ENCODE measurements around the gene ACO2. TPM values are rescaled to one million over a fixed set of nuclear protein-coding genes. Genes with fewer than 3 reads are reported as not detected.

Gene ACO2
- total and polyA plus RNA-seq, 10 of the 15 experiments (the other 5 are each of a cell fraction or from before 2014, with no cell fraction given), result 21.4 to 214 (median 88.5) TPM

GRCh38 chr22:41528938-41529561 is 60.1 kb downstream of the ACO2 start (continued):
- TF ChIP-seq, protein P1, sequence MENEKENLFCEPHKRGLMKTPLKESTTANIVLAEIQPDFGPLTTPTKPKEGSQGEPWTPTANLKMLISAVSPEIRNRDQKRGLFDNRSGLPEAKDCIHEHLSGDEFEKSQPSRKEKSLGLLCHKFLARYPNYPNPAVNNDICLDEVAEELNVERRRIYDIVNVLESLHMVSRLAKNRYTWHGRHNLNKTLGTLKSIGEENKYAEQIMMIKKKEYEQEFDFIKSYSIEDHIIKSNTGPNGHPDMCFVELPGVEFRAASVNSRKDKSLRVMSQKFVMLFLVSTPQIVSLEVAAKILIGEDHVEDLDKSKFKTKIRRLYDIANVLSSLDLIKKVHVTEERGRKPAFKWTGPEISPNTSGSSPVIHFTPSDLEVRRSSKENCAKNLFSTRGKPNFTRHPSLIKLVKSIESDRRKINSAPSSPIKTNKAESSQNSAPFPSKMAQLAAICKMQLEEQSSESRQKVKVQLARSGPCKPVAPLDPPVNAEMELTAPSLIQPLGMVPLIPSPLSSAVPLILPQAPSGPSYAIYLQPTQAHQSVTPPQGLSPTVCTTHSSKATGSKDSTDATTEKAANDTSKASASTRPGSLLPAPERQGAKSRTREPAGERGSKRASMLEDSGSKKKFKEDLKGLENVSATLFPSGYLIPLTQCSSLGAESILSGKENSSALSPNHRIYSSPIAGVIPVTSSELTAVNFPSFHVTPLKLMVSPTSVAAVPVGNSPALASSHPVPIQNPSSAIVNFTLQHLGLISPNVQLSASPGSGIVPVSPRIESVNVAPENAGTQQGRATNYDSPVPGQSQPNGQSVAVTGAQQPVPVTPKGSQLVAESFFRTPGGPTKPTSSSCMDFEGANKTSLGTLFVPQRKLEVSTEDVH (IDR thresholded peaks at IDR 0.05; ENCODE audit: low read depth, partially characterized antibody), result no peak

GRCh38 chr22:41530890-41531714 is 62.2 kb downstream of the ACO2 start:
- Histone ChIP-seq H3K79me2 (ENCODE audit: control insufficient read depth, insufficient read depth, low read length) (no peaks in the 10 kb centered on the region), H3K4me1 (ENCODE audit: control insufficient read depth, insufficient read depth, low read length) (no peaks in the 10 kb centered on the region), H2AFZ (ENCODE audit: control insufficient read depth, low read depth, low read length) (no peak overlapping the region), H4K20me1 (ENCODE audit: control insufficient read depth, insufficient read depth) (no peaks in the 10 kb centered on the region; the same call in 1 of the 2 replicates), H3K9ac (ENCODE audit: control insufficient read depth, insufficient read depth, low read length) (no peak overlapping the region), H3K36me3 (ENCODE audit: control insufficient read depth in 2 of 2, insufficient read depth in 2 of 2, low read length in 1 of 2) (peaks cover 38 to 49% of the 10 kb centered on the region in 2 experiments), H3K27me3 (replicated peaks in 1 of 2; ENCODE audit: control insufficient read depth in 2 of 2, insufficient read depth in 2 of 2, low read length in 1 of 2) (no peaks in the 10 kb centered on the region), H3K4me3 (no peak overlapping the region), H3K9me3 (replicated peaks; ENCODE audit: control insufficient read depth, insufficient read depth, low read length) (no peaks in the 10 kb centered on the region), H3K4me2 (ENCODE audit: control insufficient read depth, insufficient read depth) (no peak overlapping the region), H3K27ac (ENCODE audit: control insufficient read depth, insufficient read depth) (no peak overlapping the region)
- no peak for TF ChIP-seq RCOR1 (conservative IDR thresholded peaks at IDR 0.05; ENCODE audit: low read depth, low read length)
- TF ChIP-seq POLR2A (IDR thresholded peaks at IDR 0.05; ENCODE audit: low read depth, low read length), result peak; percentile 62
- peak; percentile 40; the same call in 1 of the 2 replicates for TF ChIP-seq POLR2AphosphoS2 (IDR thresholded peaks at IDR 0.05; ENCODE audit: low read depth, low read length)
- in situ Hi-C loops (cut with MboI) (no loop called here), intact Hi-C loops (cut with micrococcal nuclease; ENCODE audit: unreplicated experiment) (no loop called here)
- FAIRE-seq (no peak), ATAC-seq (no peak), DNase-seq (ENCODE audit: low read depth, low spot score) (no peak)
- ChIA-PET SMC1A (ENCODE audit: uncharacterized antibody, unreplicated experiment) (interaction anchor here (0.7 kb wide), 1 partner anchor 129 kb away, joined by 3 read pairs; no protein-coding TSS in a partner anchor), CTCF (interaction anchor here (0.9 to 2.3 kb wide), 2 partner anchors 9 to 128 kb away, joined by 3 to 27 read pairs; no protein-coding TSS in a partner anchor), POLR2A (interaction anchor here (1.4 kb wide), 1 partner anchor 17 kb away, joined by 3 read pairs; no protein-coding TSS in a partner anchor), RAD21 (ENCODE audit: unreplicated experiment) (interaction anchor here (0.9 kb wide), 1 partner anchor 127 kb away, joined by 4 read pairs; no protein-coding TSS in a partner anchor)
- no TSS peak for BruUV-seq (replicated peaks)
- 85% methylated on average over 18 of the region's 18 CpGs for WGBS (ENCODE audit: insufficient coverage, insufficient replicate concordance, low lambda C conversion rate, missing lambda C conversion rate)

All from GM12878 (cell line).